HG02759 (cell line): Measurements from ENCODE around the gene SMIM11.

ENCODE experiments used
- ATAC-seq: cut with Tn5 transposase; IDR thresholded peaks from one replicate; pipeline ENCODE4 v1.9.1; 2021; ENCODE audit warnings: mild to moderate bottlenecking, moderate library complexity; ENCODE audit not compliant: unreplicated experiment

The SMIM11 gene, protein sequence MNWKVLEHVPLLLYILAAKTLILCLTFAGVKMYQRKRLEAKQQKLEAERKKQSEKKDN

DNA sequence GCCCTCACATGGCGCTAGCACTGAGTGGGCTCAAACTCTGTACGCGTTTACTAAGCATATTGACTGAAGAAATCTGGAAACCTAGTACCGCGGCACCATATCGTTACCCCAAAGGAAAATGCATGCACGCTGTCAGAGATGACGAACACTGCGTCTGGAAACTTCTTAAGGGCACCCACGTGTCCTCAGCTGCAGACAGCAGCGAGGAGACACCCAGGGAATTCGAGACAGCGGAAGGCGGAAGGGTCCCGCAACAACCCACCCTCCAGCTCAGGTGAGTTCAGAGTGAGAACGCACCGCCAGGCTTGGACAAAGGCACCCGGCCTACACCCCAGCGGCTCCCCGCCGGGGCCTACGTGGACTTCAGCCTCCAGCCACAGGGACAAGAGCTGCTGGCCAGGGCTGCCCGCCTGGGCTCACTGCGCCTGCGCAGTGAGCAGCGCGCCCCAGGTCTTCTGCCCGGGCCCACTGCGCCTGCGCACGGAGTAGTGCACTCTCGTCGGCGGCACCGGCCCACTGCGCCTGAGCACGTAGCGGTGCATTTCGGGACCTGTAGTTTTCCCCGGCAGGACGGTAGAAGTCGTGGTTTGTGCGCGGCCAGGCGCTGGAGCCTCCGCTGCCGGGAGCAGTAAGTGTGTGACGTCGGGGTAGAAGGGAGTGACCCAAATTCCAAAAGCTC, at the start of gene SMIM11:
SMIM11 (plus strand) TSS at position 568 of the 679 bp plus-strand sequence. CDS start 3,998 bp downstream, outside the sequence.
- ATAC-seq = peak; percentile 96

DNA sequence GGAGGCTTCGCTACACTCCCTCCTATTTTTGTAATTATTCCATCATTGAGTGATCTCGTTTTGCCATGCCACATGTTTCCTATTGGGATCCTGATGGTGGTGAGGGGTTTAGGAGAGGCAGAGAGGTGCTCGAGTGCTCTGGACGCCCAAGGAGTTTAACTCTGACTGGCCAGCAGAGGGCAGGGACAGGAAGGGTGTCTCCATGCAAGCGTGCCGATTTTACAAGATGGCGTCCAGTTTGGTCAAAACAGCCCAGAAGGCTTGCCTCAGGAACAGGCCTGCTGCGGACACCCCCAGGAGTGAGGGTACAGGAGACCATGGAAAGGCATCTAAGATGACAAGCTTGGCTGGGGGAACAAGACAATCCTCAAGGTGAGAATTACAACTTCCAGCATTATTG, 45.3 kb upstream of the SMIM11 start:
- no peak for ATAC-seq

DNA sequence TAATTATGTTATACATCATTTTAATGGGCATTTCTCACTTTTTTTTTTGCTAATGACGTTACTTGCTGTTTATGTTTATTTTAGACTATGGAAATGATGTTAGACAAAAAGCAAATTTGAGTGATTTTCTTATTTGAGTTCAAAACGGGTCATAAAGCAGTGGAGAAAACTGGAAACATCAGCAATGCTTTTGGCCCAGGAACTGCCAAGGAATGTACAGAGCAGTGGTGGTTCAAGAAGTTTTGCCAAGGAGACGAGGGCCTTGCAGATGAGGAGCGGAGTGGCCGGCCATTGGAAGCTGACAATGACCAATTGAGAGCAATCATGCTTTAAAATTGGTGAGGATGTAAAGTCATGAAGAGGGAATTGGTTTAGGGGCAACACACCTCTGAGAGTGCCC, 43.6 kb upstream of the SMIM11 start:
- no peak for ATAC-seq

DNA sequence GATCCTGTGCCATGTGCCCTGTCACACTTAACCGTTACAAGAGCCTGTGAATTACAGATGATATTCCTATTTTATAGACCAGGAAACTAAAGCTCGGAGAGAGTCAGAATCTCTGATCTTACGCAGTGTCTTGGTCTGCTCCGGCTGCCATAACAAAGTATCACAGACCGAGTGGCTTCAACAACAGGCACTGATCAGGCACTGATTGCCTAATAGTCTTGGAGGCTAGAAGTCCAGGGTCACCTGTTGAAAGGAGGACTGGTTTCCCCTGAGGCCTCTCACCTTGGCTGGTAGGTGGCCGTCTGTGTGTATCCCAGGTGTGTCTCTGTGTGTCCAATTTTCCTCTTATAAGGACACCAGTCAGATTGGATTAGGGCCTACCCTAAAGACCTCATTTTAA, 43.0 kb upstream of the SMIM11 start:
- no peak for ATAC-seq

DNA sequence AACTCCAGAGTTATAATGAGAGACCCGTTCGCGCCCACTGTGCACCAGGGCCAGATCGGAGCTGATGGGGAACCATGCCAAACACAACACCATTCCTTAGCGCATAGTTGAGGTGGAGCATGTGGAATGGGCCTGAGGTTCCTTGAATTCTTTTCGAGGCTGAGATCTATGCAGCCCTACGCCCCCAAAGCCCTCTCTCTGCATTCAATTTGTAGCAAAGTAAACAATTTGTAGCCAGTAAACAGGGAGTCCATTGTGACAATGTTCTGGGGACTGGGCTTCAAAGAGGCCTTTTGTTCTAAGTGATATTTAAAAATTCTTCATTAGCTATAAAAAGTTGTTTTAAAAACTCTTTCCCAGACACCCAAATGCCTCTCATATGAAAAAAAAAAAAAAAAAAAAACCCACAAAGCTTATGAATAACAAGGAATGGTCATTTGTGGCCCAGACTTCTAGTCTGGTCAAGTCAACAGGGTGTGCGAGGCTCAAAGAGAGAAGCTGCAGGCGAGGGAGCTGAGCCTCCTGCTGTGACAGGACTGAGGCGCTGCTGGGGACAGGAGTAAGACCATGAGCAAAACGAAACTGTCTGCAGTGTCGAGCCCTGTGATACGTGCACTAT, 42.1 kb upstream of the SMIM11 start:
- no peak for ATAC-seq

DNA sequence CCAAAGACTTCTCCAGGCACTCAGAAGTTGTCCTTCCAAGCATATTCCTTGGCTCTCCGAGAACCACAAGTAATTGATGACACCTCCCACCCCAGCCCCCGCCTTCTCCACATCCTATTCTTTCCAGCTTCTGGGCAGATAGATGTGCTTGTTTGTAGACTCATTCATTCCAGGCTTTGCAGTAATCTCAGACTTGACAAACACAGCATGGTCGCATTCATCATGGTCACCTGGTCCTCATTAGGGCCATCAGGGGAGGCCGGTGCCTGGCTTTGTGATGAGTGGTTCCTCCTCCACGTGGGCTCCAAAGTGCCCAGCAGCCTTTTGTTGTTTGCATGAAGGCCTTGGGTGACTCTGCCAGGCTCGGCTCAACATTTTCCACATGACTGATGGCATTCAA, 40.0 kb upstream of the SMIM11 start:
- ATAC-seq = no peak

DNA sequence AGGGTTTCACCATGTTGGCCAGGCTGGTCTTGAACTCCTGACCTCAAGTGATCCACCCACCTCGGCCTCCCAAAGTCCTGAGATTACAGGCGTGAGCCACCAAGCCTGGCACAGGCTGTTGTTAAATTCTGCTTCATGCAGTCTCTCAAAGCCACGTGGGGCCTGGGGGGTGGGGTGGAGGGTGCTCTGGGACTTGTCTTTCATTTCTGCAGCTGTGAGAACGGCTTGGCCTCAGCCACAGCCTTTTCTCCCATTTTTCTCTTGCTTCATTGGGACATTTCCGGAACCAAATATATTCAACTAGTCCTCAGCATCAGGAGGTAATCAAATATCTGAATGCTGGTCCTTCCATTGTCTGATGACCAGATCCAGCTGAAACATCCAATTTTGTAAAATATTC, 39.1 kb upstream of the SMIM11 start:
- no peak for ATAC-seq

DNA sequence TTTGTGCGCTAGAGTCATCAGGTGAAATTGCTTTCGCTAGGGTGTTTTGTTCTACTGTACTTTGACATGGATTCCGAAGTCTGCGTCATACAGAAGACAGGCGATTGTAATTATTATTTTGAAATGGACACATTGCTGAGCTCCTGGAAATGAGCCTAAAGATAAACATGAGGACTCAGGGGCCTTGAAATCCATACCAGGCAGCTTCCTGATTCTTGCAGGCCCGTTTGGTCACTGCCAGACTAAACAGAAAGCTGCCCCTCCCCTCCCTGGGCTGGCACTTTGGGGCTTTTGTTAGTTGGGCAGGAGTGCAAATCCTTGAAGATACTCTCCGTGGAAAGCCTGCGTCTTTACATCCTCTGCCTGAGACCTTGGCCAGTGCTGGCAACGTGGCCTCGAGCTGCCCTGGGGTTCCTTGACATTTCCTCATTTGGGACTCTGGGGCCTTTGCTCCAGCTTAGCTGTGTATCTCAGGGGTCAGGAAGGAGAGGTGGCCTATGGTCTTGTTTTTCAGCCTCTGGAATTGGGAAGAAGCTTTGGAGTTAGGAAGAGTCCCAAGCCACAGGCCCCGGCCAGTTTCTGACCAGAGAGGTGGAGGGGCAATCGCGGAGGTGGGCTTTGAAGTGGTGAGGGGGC, 38.4 kb upstream of the SMIM11 start:
- no peak for ATAC-seq

DNA sequence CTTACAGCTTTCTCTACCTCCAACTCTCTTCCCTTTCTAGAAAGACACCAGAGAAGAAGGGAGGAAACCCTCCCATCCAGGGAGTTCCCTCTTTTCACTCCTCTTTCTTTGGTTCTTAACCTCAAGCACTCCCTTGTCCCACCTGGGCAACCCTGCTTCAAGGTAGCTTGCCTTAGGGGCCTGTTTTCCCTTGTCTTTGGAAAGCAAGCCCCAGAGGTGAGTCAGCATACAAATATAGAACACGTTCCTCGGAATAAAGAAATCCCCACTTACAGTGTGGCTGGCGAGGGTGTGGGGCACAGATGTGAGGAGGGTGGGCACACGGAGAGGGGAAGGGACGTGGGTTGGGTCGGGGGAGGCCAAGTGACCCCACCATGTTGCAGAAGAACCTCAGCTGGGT, 37.6 kb upstream of the SMIM11 start:
- ATAC-seq = no peak

DNA sequence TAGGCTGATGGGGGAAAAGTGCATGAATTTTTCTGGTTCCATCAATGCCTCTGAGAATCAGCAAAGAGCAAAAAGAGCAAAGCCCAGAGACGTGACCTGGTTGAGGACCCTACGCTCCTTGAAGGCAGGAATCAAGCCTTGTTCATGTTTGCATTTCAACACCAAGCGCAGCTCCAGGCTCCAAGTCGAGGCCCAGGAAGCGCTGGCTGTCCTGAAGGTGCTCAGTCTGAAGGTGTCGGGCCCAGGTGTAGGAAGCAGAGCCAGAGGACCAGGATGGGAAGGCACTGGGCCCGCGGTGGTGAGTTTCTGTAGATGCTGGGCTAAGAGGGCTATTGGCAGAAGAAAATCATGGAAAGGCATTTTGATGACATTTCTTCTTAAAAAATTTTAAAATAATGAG, 37.1 kb upstream of the SMIM11 start:
- ATAC-seq = no peak

DNA sequence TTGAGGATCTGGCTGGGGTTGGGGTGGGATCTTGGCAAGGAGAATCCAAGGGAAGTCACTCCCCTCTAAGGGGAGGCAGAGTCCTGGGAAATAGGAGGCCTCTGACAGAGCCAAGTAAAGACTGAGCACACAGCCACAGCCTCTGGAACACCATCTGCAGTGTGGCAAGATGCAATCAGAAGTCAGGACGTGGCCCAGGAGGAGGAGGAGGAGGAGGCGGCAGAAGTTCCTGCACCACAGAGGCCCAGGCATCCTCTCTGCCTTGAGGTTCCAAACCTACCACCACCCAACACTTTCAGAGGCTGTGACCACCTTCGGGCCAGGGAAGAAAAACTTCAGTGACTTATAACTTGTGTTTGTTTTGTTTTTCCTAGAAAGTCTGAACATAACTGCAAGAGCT, 35.2 kb upstream of the SMIM11 start:
- ATAC-seq = no peak

DNA sequence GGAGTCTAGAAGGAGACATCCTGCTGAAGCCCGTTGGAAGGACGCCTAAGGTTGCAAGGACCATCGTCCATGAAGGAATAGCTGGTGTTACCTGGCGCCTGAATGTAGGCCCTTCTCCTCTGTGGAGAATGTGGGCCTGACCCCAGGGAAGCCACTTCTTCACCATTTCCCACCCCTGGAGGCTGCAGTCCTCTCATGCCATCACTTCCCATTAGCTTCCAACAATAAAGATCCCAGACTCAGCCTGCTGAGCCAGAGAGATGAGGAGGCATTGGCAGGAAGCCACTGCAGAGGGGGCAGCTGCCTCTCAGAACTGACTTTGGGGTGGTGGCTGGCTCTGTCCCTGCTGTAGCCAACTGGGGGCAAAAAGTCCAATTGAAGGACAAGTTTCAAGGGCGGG, 32.8 kb upstream of the SMIM11 start:
- no peak for ATAC-seq

DNA sequence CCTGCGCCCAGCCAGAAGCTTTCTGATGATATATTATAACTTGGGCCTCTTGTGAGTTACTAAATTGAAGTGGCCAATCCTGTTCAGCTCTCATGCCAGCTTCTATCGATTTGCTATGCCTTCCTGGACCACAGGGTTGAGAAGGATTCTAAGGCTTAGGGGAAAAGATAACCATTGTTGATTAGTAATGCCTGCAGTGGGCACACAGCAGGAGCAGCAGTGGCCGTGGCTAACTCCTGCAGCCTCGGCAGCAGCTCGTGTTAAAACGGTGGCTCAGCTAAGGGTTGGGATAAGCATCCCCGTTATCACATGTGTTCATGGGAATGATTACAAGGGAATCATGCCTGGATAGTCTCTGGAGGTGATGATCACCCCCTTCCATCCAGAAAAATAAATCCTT, 32.0 kb upstream of the SMIM11 start:
- no peak for ATAC-seq

DNA sequence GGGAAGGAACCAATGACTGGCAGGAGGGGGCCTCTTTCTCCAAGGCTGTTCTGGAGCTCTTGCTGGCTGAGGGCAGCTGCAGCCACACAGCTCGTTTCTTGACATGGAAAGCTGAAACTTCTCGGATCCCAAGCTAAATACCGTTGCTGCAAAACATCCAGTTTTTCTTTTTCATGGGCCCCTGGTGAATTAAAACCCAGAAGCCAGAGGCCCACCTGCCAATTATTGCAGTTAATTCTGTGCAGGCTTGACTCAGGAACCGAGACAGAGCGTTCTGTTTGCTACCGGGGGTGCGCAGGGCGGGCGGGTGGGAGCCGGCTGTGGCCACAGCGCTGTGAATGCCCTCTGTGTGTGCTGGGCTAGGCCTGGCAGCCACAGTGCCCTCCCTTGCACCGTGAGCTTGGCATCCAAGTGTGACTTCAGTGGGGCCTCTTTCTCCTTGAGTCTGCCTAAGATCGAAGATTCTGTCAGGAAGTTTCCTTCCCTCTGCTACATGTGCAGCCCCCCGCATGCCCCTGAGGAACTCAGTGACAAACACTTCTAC, 31.4 kb upstream of the SMIM11 start:
- ATAC-seq = no peak

DNA sequence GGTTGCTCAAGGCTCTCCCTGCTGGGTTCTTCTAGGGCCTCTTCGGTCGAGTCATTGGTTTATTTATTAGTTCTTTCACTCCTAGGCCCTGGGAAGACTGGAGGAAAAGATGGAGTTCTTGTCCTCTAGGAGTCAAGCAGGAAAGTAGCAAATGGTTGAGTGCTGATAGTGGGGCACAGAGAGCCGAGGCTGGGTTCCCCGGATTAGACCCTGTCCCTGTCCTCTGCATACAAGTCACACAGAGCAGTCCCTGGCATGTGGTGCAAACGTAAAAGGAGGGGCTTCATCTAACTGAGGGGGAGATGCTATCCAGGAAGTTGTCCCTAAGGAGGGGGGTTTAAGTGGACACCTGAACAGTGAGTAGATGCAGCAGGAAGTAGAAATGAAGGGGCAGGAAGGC, 30.7 kb upstream of the SMIM11 start:
- no peak for ATAC-seq

DNA sequence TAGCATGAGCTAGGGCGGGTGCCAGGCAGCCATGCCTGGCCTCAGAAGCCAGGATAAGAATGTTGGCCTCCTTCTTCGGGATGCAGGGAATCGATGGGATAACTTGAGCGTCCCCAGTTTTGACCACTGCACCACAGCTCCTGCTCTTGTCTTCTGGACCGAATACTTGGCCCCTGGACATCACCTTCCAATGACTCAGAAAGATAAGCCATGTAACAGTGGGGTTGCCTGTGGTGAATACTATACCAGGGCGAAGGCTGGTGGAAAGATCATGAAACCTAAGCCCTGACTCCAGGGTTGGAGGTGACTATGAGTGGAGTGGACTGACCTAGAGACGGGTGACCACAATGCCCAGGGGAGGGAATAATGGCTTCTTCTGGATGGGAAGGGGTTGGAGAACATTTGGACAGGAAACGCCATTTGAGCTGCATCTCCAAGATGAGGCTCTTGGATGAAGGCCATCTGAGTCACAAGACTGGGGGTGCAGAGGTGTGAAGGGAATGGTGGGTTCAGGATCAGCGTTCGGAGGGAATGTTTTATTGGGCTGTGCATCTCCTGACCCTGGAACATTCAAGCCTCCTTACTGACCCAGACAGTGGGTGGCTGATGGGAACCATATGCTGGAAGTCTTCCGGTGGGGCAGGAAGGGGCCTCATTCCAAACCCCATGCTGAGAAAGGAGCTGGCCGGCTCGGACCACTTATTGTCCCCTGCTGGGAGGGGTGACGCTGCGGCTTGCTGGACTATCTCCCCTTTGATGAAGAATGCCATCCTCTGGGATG, 30.0 kb upstream of the SMIM11 start:
- ATAC-seq = no peak

DNA sequence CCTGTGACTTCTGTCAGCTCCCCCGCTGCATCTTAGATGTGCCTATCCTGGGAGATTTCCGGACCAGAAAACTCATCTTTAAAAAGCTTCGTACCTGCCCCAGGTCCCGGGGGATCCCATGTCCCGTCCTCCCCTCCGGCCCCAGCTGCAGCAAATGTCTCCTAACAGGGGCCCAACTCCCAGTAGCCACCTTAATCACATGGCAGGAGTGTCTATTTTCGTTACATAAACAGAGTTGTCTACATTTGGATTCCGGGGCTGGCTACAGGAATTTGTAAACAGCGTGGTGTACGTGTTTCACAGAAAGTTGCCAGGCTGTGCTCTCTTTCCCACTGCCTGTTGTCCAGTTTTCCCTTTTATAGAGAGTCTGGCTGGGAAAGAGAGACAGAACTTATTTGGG, 29.4 kb upstream of the SMIM11 start:
- ATAC-seq = no peak

DNA sequence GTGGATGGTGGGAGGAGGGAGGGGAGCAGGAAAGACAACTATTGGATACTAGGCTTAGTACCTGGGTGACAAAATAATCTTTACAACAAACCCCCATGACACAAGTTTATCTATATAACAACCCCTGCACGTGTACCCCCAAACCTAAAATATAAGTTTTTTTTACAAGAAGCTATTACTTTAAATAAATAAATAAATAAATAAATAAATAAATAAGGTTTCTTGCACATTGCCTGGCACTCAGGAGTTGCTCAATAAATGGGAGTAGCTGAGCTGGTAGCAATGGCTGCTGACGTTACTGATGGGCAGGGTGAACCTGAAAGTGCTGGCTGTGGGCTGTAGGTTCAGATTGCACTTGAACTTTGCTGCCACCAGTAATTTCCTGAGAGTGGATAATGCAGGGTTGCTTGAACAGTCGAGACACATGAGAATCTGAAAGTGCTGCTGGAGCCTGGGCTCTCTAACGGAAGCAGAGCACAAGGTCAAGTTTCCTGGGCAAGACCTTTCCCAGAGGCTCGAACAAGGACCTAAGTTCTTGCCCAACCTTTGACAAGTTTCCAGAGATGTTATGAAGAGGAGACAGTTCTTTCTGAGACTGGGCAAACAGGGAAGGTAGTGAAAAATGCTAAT, 26.3 kb upstream of the SMIM11 start:
- ATAC-seq = no peak

DNA sequence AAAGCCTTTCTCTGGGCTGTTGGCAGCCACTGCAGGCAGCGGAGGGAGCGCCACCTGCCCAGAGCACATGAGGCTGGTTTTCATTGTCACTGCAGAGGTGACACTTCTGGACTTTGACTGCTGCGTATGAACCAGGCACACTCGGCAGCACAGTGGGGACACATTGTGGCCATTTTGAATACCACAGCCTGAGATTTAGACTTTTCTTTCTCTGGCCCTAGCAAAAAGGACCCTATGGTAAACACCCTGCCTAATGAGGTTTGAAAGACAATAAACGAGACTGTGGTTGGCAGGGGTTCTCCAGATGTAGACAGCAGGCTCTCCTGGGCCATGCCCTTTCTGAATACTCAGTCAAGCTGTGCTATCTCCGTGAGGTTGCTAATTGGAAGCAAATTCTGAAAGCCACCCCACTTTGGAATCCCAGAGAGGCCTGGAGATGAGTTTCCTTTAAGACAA, 23.5 kb upstream of the SMIM11 start:
- ATAC-seq = peak; percentile 63

DNA sequence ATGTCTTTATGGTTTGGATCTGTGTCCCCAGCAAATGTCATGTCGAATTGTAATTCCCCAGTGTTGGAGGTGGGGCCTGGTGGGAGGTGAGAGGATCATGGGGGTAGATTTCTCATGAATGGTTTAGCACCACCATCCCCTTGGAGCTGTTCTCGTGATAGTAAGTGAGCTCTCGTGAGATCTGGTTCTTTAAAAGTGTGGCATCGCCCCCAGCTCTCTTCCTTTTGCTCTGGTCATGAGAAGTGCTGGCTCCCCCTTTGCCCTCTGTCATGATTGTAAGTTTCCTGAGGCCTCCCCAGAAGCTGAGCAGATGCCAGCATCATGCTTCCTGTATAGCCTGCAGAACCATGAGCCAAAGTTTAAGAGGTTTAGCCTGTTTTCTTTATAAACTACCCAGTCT, 22.8 kb upstream of the SMIM11 start:
- ATAC-seq = no peak

DNA sequence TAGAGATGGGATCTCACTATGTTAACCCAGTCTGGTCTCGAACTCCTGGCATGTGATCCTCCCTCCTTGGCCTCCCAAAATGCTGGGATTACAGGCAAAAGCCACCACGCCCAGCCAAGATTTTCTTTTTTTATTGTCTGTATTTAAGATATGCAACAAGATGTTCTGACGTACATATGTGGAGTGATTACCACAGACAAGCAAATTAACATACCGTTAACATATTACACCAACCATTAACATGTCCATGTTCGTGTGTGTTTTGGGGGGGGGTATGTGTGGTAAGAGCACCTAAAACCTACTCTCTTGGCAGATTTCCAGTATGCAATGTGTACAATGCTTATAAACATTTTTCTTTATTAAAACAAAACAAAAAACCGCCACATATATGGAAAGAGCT, 22.1 kb upstream of the SMIM11 start:
- ATAC-seq = no peak
